ENCODE results near the gene PCK1. TPM values are rescaled to one million over a fixed set of nuclear protein-coding genes. Genes with fewer than 3 reads are reported as not detected.
A peak's percentile ranks its signal among the peaks of the same experiment; 100 is the strongest.

Gene PCK1
- total RNA-seq, 4 donors from 2014 or later, result 395 to 794 (median 739) TPM

DNA sequence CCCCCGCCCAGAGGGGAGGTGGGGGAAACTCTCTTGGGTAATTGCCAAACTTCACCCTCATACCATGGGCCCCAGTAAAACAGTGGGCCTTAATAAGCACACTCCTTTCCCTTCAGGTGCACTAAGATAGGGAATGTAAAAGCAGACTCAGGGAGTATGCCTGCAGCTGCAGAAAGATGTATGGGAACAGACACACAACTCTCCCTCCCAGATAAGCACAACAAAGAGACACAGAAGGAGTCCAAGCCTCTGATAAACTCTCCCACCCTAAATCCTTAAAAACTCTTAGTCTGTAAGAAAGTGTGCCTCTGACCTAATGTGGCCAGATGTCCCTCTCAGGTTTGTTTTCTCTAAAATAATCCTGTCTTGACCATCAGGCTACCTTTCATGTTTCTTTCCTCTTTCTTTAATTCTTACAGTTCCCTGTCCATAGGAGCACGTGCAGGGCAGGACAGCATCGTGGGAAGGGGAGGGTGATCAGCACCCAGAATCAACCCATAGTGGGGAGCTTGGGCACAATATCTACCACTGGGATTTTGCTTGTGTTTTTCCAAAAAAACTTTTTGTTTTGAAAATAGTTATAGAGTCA lies 24.7 kb upstream of the PCK1 start:
- H3K4me1 ChIP-seq, result peaks cover 14 to 77% (median 35%) of the 10 kb centered on the region in 4 donors
- TF ChIP-seq POLR2A (IDR thresholded peaks at IDR 0.05), result no peak
- TF ChIP-seq, protein P1, sequence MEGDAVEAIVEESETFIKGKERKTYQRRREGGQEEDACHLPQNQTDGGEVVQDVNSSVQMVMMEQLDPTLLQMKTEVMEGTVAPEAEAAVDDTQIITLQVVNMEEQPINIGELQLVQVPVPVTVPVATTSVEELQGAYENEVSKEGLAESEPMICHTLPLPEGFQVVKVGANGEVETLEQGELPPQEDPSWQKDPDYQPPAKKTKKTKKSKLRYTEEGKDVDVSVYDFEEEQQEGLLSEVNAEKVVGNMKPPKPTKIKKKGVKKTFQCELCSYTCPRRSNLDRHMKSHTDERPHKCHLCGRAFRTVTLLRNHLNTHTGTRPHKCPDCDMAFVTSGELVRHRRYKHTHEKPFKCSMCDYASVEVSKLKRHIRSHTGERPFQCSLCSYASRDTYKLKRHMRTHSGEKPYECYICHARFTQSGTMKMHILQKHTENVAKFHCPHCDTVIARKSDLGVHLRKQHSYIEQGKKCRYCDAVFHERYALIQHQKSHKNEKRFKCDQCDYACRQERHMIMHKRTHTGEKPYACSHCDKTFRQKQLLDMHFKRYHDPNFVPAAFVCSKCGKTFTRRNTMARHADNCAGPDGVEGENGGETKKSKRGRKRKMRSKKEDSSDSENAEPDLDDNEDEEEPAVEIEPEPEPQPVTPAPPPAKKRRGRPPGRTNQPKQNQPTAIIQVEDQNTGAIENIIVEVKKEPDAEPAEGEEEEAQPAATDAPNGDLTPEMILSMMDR (IDR thresholded peaks at IDR 0.05), result no peak
- no peak for TF ChIP-seq POLR2AphosphoS5 (IDR thresholded peaks at IDR 0.05)
- TF ChIP-seq EP300 (IDR thresholded peaks at IDR 0.05; ENCODE audit: low read depth), result no peak
- H3K4me3 ChIP-seq, result no peak overlapping the region
- in situ Hi-C loops (cut with MboI; ENCODE audit: low pct_ligation_motif_present in 1 of 4, low pct_unique_long_range_greater_than_20kb in 1 of 4, low sequenced_read_pairs in 3 of 4) (no loop called here), intact Hi-C loops (cut with DNase I; ENCODE audit: low total_unique reads) (no loop called here)
- H3K27ac ChIP-seq, result peak overlapping the region; percentile 51 to 81 (median 71)
- no peak for DNase-seq
- no peaks in the 10 kb centered on the region for H3K27me3 ChIP-seq
- H3K9me3 ChIP-seq, result no peaks in the 10 kb centered on the region
- 58 to 65% methylated on average over 2 to 3 of the region's 3 CpGs for WGBS, 2 donors (ENCODE audit: low coverage in 1 of 2)
- no peaks in the 10 kb centered on the region for H3K36me3 ChIP-seq

DNA sequence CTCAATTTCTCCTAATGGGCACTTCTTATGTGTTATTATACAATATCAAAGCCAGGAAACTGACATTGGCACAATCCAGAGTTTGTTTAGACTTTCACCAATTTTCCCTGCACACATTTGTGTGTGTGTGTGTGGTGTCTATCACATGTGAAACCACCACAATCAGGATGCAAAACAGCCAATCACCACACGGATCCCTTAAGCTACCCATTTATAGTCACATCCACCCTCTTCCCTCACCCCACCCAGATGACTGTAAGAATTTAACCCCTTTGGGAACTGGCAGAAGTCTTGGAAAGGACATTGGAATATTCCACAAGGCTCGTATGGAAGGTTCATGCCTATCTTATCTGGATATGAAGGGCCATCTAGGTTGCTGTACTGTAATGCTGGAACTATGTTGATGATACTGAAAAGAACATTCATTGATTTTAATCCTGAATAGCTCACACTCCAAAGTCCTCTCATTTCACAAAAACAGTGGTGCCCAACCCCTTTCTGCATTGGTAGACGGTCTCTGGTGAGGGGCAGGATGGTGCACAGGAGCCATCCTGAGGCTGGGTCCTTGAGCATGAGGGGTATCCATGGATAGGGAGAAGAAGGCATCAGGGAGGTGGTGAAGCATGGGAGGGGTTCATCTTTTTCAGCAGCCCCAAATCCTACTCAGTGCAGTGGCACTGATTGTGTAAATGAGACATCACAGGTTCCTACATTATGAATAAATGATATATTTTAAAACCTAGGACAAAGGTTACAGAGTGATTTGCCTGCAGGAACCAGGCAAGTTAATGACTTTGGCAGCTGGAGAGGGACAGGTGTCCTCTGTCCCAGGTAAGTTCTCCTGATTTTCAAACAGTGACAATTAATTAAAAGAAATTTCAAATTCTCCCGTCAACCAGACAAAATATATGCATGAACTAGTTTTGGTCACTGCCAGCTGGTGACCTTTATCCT lies 23.9 kb upstream of the PCK1 start:
- peaks cover 11 to 78% (median 35%) of the 10 kb centered on the region in 4 donors for H3K4me1 ChIP-seq
- in situ Hi-C loops (cut with MboI; ENCODE audit: low pct_ligation_motif_present in 1 of 4, low pct_unique_long_range_greater_than_20kb in 1 of 4, low sequenced_read_pairs in 3 of 4) (no loop called here), intact Hi-C loops (cut with DNase I; ENCODE audit: low total_unique reads) (no loop called here)
- H3K27me3 ChIP-seq, result no peaks in the 10 kb centered on the region
- peak overlapping the region; percentile 51 to 81 (median 71) for H3K27ac ChIP-seq
- WGBS, 2 donors (ENCODE audit: low coverage in 1 of 2), result 50 to 86% methylated on average over 1 to 4 of the region's 4 CpGs
- no peak for DNase-seq
- TF ChIP-seq POLR2A (IDR thresholded peaks at IDR 0.05), result no peak
- no peak for TF ChIP-seq EP300 (IDR thresholded peaks at IDR 0.05; ENCODE audit: low read depth)
- TF ChIP-seq, protein P1 (IDR thresholded peaks at IDR 0.05), result no peak
- peak in 1 of 3 donors; percentile 26 for TF ChIP-seq POLR2AphosphoS5 (IDR thresholded peaks at IDR 0.05)
- H3K9me3 ChIP-seq, result no peaks in the 10 kb centered on the region
- no peak overlapping the region for H3K4me3 ChIP-seq
- H3K36me3 ChIP-seq, result no peaks in the 10 kb centered on the region

DNA sequence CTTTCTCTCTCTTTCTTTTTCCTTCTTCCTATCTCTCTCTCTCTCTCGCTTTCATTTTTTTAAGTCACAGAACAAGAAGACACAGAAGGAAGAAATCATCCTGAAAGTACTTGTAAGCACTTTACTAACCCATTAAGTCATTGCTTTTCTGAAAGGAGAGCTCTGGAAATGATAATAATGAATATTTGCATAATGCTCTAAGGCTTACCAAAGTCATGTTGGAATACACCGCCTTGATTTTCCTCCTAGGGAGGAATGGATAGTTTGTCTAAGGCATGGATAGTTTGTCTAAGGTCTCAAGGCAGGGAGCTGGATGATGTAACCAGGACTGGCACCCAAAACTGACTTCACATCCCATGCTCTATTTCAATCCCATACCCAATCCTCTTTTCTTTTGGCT lies 23.1 kb upstream of the PCK1 start:
- H3K4me1 ChIP-seq, result peaks cover 11 to 75% (median 31%) of the 10 kb centered on the region in 4 donors
- H3K9me3 ChIP-seq, result no peaks in the 10 kb centered on the region
- 50 to 73% methylated on average over 2 of the region's 2 CpGs for WGBS, 2 donors (ENCODE audit: low coverage in 1 of 2)
- intact Hi-C loops (cut with DNase I; ENCODE audit: low total_unique reads), result no loop called here
- in situ Hi-C loops (cut with MboI; ENCODE audit: low pct_ligation_motif_present in 1 of 4, low pct_unique_long_range_greater_than_20kb in 1 of 4, low sequenced_read_pairs in 3 of 4), result no loop called here
- DNase-seq, result no peak
- H3K27me3 ChIP-seq, result no peaks in the 10 kb centered on the region
- H3K27ac ChIP-seq, result peak overlapping the region in 3 of 4 donors; percentile 69 to 81 (median 73)
- no peak for TF ChIP-seq POLR2AphosphoS5 (IDR thresholded peaks at IDR 0.05)
- TF ChIP-seq EP300 (IDR thresholded peaks at IDR 0.05; ENCODE audit: low read depth), result no peak
- TF ChIP-seq, protein P1 (IDR thresholded peaks at IDR 0.05), result no peak
- no peak for TF ChIP-seq POLR2A (IDR thresholded peaks at IDR 0.05)
- no peaks in the 10 kb centered on the region for H3K36me3 ChIP-seq
- no peak overlapping the region for H3K4me3 ChIP-seq

DNA sequence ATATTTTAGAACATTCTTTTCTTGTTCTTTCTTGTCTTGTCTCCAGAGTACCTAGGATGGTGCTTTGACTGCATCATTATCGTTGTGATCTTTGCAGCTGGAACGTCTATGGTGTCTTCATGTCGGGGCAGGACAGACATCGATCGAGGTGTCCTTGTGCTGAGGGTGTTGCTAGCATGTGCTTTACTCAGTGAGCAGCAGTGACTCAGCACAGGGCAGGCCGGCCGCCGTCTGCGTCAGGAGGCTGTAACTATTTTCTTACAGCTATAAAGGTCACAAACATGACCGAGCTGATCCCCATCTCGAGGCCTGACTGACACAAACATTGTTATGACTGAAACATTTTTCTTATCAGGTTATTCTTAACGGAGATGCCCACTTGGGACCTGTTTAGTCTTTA lies 21.0 kb upstream of the PCK1 start:
- Histone ChIP-seq H3K4me3 (no peak overlapping the region), H3K36me3 (no peaks in the 10 kb centered on the region), H3K4me1 (peaks cover 0 to 66% (median 25%) of the 10 kb centered on the region in 4 donors), H3K9me3 (no peaks in the 10 kb centered on the region), H3K27me3 (no peaks in the 10 kb centered on the region), H3K27ac (peak overlapping the region in 2 of 4 donors; percentile 66 to 69)
- TF ChIP-seq POLR2AphosphoS5 (IDR thresholded peaks at IDR 0.05) (no peak), POLR2A (IDR thresholded peaks at IDR 0.05) (no peak), EP300 (IDR thresholded peaks at IDR 0.05; ENCODE audit: low read depth) (no peak)
- TF ChIP-seq, protein P1 (IDR thresholded peaks at IDR 0.05), result no peak
- in situ Hi-C loops (cut with MboI; ENCODE audit: low pct_ligation_motif_present in 1 of 4, low pct_unique_long_range_greater_than_20kb in 1 of 4, low sequenced_read_pairs in 3 of 4), result no loop called here
- intact Hi-C loops (cut with DNase I; ENCODE audit: low total_unique reads), result no loop called here
- 81 to 88% methylated on average over 5 to 12 of the region's 12 CpGs for WGBS, 2 donors (ENCODE audit: low coverage in 1 of 2)
- DNase-seq, result peak; percentile 52
